ENCODE results near the gene ZFAND2A.

The ZFAND2A gene

GRCh38 chr7:1111156-1111555 lies 48.8 kb downstream of the ZFAND2A start:
- H3K27ac ChIP-seq, result no peak overlapping the region
- no peak for DNase-seq (ENCODE audit: low read depth, low spot score)

- no peak for DNase-seq (ENCODE audit: low read depth, low spot score)
- H3K27ac ChIP-seq, result no peak overlapping the region
Measured at GRCh38 chr7:1110358-1110757, 49.6 kb downstream of the ZFAND2A start.

GRCh38 chr7:1109581-1110310 lies 50.2 kb downstream of the ZFAND2A start:
- DNase-seq (ENCODE audit: low read depth, low spot score), result no peak
- no peak overlapping the region for H3K27ac ChIP-seq

GRCh38 chr7:1108264-1108920 lies 51.6 kb downstream of the ZFAND2A start:
- DNase-seq (ENCODE audit: low read depth, low spot score), result no peak
- H3K27ac ChIP-seq, result no peak overlapping the region

GRCh38 chr7:1106793-1107421 lies 53.1 kb downstream of the ZFAND2A start:
- no peak for DNase-seq (ENCODE audit: low read depth, low spot score)
- H3K27ac ChIP-seq, result no peak overlapping the region

- H3K27ac ChIP-seq, result no peak overlapping the region
- no peak for DNase-seq (ENCODE audit: low read depth, low spot score)
Measured at GRCh38 chr7:1106063-1106792, 53.8 kb downstream of the ZFAND2A start.

GRCh38 chr7:1105189-1105588 lies 54.8 kb downstream of the ZFAND2A start:
- no peak for DNase-seq (ENCODE audit: low read depth, low spot score)
- H3K27ac ChIP-seq, result no peak overlapping the region

- DNase-seq (ENCODE audit: low read depth, low spot score), result no peak
- no peak overlapping the region for H3K27ac ChIP-seq
Measured at GRCh38 chr7:1104516-1105179, 55.3 kb downstream of the ZFAND2A start.

- H3K27ac ChIP-seq, result no peak overlapping the region
- DNase-seq (ENCODE audit: low read depth, low spot score), result no peak
Measured at GRCh38 chr7:1103789-1104515, 56.0 kb downstream of the ZFAND2A start.

- no peak overlapping the region for H3K27ac ChIP-seq
- no peak for DNase-seq (ENCODE audit: low read depth, low spot score)
Measured at GRCh38 chr7:1103009-1103788, 56.8 kb downstream of the ZFAND2A start.

Measured in epithelial cell of prostate (primary cell).